ENCODE measurements around the gene ANKRD1.

ANKRD1 gene

GRCh38 chr10:90917238-90917967 lies 3.5 kb downstream of the ANKRD1 start:
- no peak for TF ChIP-seq CTCF (IDR thresholded peaks at IDR 0.05; ENCODE audit: borderline replicate concordance, insufficient read depth, low read depth, low read length)
- no peak overlapping the region for H3K4me3 ChIP-seq (ENCODE audit: low read depth, low read length)

- no peak for TF ChIP-seq CTCF (IDR thresholded peaks at IDR 0.05; ENCODE audit: borderline replicate concordance, insufficient read depth, low read depth, low read length)
- H3K4me3 ChIP-seq (ENCODE audit: low read depth, low read length): no peak overlapping the region
Measured at GRCh38 chr10:90916392-90917237, 4.3 kb downstream of the ANKRD1 start.

- no peak for TF ChIP-seq CTCF (IDR thresholded peaks at IDR 0.05; ENCODE audit: borderline replicate concordance, insufficient read depth, low read depth, low read length)
- no peak overlapping the region for H3K4me3 ChIP-seq (ENCODE audit: low read depth, low read length)
Measured at GRCh38 chr10:90915766-90916075, 5.2 kb downstream of the ANKRD1 start.

- TF ChIP-seq CTCF (IDR thresholded peaks at IDR 0.05; ENCODE audit: borderline replicate concordance, insufficient read depth, low read depth, low read length): no peak
- H3K4me3 ChIP-seq (ENCODE audit: low read depth, low read length): no peak overlapping the region
Measured at GRCh38 chr10:90914992-90915765, 5.7 kb downstream of the ANKRD1 start.

DNA sequence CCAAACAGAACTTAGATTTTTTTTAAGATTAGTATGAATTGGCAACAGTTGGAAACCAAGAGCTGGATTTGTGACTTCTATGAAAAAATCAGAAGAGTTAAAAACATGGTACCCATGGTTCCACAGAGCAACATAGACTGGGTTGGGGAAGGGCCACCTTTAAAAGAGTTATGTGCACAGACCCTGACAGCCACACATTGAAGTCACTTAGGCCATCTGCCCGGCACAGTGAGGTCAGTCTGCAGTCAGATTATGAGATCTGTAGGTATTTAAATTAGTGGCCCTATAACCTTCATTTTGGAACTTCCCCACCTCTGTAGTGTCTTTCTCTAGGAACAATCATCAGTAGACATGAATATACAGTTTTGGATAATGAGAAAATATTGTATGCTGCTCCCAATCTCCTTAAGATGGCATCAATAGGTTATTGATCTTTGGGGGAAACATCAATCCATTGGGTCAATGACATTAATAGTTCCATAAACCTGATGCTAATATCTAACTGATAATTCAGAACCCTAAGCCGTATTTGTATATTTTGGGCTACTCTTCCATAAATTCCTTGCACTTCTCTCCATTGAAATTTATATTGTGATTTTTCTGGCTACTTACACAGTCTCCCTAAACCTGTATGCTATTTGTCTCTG lies 7.0 kb downstream of the ANKRD1 start:
- no peak for TF ChIP-seq CTCF (IDR thresholded peaks at IDR 0.05; ENCODE audit: borderline replicate concordance, insufficient read depth, low read depth, low read length)
- no peak overlapping the region for H3K4me3 ChIP-seq (ENCODE audit: low read depth, low read length)

DNA sequence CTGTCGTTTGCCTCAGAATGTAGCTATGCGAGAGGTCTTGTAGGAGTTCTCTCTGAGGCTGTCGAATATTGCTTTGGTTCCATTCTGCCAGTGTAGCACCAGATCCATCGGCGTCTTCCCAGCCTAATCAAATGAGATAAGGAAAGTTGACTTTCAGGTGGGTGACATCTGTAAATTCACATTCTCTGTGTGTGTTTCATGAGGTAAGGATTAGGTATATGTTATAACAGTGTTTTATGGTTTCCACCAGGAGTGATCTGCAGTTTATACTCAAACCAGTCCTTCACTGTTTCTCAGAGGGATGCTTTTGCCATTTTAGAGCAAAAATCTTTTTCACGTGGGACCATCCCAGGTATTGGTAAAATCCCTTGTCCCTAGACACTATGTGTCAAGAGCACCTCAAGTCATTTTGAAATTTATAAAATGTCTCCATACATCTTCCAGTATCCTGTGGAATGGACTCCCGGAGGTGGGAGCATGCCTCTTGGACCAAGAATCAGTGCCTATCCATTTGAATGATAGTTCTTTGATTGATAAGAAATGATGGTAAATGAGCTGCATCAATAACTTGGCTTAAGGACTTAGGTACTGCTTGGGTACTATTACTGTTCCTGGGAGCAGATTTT lies 7.9 kb downstream of the ANKRD1 start:
- H3K4me3 ChIP-seq (ENCODE audit: low read depth, low read length): no peak overlapping the region
- no peak for TF ChIP-seq CTCF (IDR thresholded peaks at IDR 0.05; ENCODE audit: borderline replicate concordance, insufficient read depth, low read depth, low read length)

All from GM12875 (cell line).